Stimulated activated CD8-positive, alpha-beta memory T cell treated with anti-CD3 and anti-CD28 coated beads, Interleukin-12 subunit alpha, Interleukin-12 subunit beta, amount 100 ng/mL, for 1 hour (primary cell): ENCODE measurements around the gene RFTN2.
"Not testable (repeated sequence)": the region's sequence is repeated elsewhere in the genome, so short reads cannot be mapped to it uniquely, and the experiment has no call there.

Experiments used
- DNase-seq: peaks from one replicate; pipeline ENCODE4 v3.0.0-alpha.2; 2020; ENCODE audit warnings: low read depth

Gene RFTN2, protein sequence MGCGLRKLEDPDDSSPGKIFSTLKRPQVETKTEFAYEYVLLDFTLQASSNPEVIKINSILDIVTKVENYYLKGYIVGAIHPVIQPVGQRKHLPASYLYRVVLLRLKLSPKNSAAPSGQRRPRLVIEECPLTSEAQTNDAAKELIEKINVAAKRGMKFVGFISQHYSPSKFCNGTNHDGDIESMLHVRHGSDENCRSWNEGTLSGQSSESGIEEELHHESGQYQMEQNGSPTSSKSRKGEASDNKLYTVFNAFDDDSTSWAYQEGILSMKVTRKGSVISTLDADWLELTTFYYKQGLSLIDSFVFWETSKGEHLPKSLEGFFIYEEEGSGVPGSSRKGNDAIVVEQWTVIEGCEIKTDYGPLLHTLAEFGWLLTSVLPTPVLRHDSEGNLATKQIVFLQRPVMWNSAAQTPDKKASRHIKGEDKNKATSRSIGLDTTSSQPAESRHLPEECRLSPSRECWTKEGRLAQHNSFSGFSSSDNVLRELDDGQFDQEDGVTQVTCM

DNA sequence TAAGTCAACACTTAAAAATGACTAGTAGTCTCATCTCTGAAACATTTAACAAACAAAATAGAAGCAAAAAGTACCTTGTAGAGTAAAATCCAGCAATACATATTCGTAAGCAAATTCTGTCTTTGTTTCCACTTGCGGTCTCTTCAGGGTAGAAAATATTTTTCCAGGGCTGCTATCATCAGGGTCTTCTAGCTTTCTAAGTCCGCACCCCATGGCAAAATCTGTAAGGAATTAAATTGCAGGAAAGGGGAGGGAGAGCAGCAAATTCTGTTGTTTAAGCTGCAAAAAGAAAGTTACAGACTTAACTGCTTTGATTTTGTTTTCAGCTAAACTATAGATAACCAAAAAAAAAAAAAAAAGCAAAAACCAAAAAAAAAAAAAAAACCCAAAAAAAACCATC is at the start of gene RFTN2:
RFTN2 (minus strand) TSS at position 342 of the 400 bp plus-strand sequence; CDS start at position 213, 129 bp downstream.
- DNase-seq = no peak

DNA sequence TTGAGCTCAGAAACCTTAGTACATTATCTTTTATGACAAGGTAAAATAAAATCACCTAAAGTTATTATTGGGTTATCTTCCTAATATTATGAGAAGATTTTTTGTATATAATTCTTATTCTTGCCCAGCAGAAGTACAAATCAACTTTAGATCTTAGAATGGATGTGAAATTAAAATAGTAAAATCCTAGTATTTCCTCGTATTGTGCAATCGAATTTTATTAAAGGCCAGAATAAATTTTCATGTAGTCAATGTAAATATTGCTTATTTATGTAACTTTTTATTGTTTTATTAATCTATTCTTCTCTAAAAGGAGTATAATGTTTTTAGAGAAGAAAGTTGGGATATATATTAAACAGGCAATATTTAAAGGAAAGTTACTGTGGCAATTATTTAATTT is 42.5 kb upstream of the RFTN2 start:
- DNase-seq = no peak

DNA sequence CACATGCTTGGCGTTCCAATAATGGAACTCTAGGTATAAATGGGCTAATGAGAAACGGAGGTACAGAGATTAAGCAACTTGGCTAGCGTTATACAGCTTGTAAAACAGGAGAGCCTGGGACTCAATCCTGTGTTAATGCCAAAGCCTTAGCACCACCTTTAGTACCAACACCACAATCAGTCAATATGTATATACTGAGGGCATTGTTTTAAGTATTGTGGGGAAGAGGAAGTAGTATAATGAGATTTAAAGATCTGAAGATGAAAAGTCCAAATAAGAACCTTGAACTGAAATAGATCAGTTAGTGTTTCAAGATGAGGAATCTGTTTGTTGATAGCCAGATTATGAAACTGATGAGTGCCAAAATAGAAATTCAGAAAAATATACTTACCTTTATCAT is 37.9 kb upstream of the RFTN2 start:
- DNase-seq = no peak

DNA sequence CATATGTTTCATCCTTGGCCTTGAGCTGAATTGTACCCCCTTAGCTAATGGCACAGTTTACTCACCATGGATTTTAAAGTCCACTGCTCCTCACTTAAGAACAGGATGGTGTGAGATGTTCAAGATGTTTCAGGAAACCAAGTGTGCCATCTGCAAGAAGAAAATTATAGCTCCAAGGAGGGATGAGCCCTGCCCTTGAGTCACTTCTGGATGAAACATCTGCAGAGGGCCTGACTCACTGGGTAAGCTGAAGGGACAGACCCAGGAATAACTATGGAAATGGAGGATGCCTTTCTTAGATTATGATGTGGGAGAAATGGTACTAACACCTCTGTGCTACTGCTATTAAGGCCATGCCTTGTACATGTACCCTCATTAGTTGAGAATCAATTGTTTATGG is 36.2 kb upstream of the RFTN2 start:
- DNase-seq = no peak

DNA sequence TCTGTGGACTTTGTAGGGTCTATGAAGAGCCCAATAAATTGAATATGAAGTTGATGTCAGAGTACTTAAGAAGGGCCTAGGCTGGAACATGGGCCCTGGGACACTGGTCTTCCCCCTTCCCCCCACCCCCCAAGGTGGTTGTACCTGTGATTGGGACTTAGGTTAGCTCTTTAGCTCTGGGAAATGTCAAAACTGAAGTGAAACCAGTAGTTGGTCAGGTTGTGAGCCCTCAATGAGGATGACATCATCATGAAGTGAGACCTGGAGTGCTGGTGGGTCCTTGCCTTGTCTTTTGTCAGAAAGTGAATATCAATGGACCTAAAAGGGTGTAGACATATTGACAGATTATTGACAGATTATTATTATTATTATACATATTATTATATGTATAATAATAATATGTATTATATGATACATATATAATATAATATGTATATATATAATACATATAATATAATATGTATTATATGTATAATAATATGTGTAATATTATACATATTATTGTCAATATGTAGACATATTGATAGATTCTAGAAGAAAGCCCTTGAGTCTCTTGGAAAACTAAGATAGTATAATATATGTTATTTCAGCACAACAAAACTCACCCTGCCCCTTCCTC is 35.1 kb upstream of the RFTN2 start:
- no peak for DNase-seq

DNA sequence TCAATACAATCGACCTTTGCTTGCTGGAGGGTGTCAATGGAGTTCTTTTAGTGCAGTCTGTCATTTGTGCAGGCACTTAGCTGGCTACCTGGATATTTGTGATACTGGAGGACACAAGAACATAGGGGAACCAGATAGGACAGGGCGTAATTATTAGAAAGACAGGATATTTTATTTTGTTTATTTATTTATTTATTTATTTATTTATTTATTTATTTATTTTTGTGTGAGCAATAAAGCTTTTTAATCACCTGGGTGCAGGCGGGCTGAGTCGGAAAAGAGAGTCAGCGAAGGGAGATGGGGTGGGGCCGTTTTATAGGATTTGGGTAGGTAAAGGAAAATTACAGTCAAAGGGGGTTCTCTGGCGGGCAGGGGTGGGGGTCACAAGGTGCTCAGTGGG is 33.8 kb upstream of the RFTN2 start:
- DNase-seq = not testable (repeated sequence)

DNA sequence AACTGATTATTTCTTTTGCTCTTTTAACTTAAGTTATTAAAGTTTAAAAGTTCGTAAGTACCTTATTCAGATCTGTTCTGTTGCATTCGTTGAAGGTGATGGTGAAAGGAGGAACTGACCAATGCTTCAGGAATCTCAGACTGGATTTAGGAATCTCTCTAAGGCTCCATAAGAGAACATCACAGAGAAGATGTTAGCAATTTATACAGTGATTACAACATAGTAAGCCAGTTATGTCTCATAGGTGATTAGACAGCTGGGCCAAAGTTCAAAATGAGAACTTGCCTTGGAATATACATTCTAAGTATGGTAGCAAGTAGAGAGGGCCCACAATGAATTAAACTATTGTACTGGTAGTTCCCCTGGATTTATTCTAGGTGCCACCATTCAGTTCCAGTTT is 32.9 kb upstream of the RFTN2 start:
- no peak for DNase-seq

DNA sequence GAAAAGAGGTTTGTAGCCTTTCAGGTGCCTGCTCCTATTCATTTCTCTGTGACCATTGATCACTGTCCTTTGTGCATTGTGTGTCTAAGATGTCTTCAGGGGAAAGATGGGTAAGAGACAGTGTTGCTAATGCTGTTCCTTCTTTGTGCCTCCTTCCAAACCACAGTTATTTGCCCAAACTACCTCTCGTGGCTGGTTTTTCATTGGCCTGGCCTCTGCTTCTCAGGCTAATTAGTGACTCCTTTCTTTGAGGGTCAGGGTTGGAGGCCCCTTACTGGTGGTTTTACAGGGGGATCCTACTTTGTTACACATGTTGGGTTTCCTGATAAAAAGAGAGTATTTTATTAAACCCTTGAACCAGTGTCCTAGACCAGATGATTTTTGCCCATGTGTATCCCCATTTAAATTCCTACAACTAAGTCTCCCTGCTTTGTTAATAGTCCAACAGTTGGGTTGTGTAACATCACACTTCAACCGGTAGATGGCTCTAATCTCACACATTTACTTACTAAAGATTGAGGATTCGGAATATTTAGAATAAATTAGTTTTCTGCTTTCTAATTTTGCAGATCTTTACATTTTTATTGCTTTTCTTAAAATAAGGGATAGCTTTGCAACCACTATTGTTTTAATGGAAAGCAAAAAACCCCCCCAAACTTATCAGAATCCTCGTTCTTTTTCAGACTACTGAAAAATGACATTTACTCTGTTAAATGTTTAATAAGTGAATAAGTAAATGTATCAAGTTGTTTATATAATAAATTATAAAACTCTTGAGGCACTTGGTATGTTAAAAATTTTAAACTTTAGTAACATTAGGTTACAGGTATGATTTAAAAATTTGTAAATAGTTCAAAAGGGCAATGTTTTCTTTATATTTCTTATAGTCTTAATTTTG is 32.2 kb upstream of the RFTN2 start:
- no peak for DNase-seq

DNA sequence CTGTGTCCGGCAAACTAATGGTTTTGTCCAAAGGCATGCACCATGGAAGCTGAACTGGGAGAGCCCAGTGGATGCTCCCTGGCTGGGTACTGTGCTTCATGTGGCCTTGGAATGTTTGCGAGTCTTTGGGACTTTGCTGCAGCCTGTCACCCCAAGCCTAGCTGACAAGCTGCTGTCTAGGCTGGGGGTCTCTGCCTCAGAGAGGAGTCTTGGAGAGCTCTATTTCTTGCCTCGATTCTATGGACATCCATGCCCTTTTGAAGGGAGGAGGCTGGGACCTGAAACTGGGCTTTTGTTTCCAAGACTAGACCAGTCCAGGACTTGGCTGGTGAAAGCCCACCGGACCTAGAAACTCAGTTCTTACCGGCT is 31.4 kb upstream of the RFTN2 start:
- no peak for DNase-seq

DNA sequence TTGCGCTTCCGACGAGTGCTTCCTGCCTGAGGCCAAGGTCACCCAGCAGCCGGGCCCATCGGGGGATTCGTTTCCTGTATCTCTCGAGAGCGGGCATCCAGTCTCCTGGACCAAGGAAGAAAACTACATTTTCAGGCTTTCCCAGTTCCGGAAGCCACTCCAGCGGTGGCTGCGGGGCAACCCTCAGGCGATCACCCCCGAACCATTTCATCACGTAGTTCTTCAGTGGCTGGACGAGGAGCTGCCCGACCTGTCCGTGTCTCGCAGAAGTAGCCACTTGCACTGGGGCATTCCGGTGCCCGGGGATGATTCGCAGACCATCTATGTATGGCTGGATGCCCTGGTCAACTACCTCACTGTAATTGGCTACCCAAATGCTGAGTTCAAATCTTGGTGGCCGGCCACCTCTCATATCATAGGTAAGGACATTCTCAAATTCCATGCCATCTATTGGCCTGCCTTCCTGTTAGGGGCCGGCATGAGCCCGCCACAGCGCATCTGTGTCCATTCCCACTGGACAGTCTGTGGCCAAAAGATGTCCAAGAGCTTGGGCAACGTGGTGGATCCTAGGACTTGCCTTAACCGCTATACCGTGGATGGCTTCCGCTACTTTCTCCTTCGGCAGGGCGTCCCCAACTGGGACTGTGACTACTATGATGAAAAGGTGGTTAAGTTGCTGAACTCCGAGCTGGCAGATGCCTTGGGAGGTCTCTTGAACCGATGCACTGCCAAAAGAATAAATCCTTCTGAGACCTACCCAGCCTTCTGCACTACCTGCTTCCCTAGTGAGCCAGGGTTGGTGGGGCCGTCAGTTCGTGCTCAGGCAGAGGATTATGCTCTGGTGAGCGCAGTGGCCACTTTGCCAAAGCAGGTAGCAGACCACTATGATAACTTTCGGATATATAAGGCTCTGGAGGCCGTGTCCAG is 30.8 kb upstream of the RFTN2 start:
- DNase-seq = no peak

DNA sequence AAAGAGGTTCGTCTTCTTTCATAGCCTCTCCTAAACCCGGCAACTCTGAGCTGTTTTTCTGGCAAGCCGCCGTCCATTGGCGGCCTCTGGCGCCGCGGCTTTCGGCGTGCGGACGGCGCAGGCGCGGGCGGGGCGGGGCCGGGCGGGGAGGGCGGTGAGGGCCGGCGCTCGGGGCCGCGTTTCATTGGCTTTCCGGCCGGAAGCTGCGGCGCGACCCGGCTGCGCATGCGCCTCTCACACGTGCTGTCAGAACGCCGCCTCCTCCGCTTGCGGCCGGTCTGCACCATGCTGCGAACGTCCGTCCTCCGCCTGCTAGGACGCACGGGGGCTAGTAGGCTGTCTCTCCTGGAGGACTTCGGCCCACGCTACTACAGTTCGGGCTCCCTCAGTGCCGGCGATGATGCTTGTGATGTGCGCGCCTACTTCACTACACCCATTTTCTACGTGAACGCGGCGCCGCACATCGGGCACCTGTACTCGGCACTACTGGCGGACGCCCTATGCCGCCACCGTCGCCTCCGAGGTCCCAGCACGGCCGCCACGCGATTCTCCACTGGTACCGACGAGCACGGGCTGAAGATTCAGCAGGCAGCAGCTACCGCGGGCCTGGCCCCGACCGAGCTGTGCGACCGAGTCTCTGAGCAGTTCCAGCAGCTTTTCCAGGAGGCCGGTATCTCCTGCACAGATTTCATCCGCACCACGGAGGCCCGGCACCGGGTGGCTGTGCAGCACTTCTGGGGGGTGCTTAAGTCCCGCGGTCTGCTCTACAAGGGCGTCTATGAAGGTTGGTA is 29.9 kb upstream of the RFTN2 start, which contains the start of gene MARS2:
MARS2 (plus strand) TSS at position 249 of the 791 bp plus-strand sequence; CDS start at position 286, 37 bp downstream.
- peak; percentile 86 for DNase-seq

DNA sequence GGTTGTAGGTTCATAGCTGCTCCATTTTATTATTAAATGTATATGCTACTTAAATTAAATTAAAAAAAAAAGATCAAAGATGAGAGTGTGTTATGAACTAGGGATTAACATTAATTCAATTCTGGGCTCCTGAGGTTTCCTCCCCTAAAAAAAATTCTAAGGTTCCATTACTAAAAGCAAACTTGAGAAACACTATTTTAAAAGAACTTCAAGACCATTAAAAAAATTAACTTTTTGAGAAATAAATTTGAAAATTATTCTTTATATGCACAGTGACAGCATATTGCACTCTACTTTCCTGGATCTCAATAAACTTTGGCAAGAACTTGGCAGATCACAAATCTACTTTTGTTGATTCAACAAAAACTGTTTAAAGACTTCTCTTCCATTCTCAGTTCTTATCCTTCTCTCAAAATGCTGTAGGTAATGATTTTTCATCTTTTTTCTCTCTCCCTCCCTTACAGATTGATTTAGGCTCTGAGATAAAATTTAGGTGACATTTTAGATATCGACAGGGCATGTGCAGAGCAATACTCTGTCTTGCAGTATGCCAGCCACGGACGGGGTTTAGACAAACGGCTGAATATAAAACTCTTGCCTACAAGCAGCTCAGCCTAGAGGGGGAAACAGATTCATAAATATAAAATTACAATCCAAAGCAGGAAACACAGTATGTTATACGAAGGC is 29.2 kb upstream of the RFTN2 start:
- no peak for DNase-seq

DNA sequence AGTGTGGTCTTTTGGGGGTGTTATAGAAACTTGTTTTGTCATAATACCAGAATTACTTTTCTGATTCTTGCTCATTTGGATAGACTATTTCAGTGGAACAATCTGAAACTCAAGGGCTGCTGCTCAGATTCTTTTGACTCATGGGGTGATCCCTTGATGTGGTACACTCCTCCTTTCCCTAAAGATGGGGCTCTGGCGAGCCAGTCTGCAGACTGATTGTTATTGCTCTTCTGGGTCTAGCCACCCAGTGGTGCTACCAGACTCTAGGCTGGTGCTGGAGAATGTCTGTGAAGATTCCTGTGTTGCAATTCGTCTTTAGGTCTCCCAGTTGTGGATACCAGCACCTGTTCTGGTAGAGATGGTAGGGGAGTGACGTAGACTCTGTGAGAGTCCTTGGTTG is 25.6 kb upstream of the RFTN2 start:
- DNase-seq = no peak

DNA sequence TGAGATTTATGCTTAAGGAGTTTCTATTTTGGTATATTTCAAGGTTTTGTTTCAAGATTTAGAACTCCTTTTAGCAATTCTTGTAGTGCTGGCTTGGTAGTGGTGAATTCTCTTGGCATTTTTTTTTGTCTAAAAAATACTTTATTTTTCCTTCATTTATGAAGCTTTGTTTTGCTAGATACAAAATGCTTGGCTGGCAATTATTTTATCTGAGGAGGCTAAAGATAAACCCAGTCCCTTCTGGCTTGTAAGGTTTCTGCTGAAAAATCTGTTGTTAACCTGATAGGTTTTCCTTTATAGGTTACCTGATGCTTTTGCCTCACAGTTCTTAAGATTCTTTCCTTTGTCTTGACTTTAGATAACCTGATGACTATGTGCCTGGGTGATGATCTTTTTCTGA is 24.3 kb upstream of the RFTN2 start:
- not testable (repeated sequence) for DNase-seq

DNA sequence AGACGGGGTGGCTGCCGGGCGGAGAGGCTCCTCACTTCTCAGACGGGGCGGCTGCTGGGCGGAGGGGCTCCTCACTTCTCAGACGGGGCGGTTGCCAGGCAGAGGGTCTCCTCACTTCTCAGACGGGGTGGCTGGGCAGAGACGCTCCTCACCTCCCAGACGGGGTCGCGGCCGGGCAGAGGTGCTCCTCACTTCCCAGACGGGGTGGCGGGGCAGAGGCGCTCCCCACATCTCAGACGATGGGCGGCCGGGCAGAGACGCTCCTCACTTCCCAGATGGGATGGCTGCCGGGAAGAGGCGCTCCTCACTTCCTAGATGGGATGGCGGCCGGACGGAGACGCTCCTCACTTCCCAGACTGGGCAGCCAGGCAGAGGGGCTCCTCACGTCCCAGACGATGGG is 21.2 kb upstream of the RFTN2 start:
- DNase-seq = not testable (repeated sequence)

DNA sequence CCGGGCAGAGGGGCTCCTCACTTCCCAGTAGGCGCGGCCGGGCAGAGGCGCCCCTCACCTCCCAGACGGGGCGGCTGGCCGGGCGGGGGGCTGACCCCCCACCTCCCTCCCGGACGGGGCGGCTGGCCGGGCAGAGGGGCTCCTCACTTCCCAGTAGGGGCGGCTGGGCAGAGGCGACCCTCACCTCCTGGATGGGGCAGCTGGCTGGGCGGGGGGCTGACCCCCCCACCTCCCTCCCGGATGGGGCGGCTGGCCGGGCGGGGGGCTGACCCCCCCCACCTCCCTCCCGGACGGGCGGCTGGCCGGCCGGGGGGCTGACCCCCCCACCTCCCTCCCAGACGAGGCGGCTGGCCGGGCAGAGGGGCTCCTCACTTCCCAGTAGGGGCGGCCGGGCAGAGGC is 20.6 kb upstream of the RFTN2 start:
- DNase-seq = not testable (repeated sequence)

DNA sequence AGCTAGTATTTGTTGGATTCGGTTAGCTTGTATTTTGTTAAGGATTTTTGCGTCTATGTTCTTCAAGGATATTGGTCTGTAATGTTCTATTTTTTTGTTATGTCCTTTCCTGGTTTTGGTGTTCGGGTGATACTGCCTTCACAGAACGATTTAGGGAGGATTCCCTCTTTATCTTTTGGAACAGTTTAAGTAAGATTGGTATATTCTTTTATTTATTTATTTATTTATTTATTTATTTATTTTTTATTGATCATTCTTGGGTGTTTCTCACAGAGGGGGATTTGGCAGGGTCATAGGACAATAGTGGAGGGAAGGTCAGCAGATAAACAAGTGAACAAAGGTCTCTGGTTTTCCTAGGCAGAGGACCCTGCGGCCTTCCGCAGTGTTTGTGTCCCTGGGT is 19.8 kb upstream of the RFTN2 start:
- not testable (repeated sequence) for DNase-seq

DNA sequence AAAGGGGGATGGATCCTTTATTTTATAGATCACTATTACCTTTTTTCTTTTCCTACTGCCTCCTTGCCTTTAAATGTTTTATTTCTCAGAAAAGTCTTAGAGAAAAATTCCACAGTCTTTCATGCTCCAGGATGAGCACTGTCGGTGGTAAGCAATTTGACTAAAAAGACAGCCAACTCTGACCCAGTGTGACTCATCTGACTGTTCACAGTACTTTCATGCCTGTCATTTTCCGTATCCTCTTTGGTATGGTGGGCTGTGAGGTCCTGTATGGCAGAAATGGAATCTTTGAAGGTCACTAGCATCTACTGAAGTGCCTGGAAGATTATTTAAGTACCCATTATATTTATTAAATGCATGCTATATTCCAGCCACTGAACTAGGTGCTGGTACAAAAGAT is 2.1 kb upstream of the RFTN2 start:
- no peak for DNase-seq

DNA sequence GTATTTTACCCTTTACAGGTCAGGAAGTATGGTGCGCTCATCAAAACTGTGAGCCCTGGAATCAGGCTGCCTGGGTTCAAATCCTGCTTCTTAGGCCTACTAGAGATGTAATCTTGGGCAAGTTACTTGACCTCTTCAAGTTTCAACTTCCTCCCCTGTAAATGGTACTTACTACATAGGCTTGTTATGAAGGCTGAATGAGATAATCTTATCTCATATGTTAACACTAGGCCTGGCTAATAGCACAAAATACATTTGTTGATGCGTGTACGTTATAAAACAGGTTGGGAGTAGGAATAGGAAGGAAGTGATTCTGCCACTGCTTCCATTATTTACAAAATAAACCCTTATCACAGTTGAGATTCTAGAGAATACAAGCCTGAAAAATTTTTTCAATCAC is 1.7 kb upstream of the RFTN2 start:
- DNase-seq = no peak

DNA sequence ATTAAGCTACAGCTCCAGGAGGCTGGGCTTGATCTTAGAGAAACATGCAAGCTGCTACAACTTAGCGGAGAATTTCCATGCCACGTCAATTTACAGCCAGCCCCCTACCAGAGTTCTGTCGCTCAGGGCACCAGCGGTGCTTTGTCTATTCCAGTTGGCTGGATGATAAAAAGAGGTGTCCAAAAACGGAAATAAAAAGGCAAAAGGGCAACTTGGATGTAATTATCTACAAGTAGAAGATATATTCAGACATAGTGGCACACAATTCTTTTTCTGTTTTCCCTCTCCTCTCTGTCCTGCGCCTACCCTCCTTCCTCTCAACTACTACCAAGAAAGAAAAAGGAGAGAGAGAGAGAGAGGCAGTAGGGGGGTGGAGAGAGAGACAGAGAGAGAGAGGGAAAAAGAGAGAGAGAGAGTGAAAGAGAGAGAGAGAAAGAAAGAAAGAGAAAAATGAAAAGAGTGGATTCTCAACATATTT is 363 bp upstream of the RFTN2 start:
- DNase-seq = no peak
